Right lobe of liver (tissue), 6 donors: ENCODE data around the gene ADH1C. TPM values are rescaled to one million over a fixed set of nuclear protein-coding genes. Genes with fewer than 3 reads are reported as not detected.

Source experiments
- ATAC-seq, 4 donors: fragments of 200-7000 bp; cut with Tn5 transposase; one replicate each; pipeline ENCODE4 v1.9.1; 2020; ENCODE audit warnings: mild to moderate bottlenecking in 4 of 4, moderate library complexity in 4 of 4
- DNase-seq, 3 donors: peaks; one replicate each; pipeline ENCODE4 v3.0.0-alpha.2; 2020
- H3K27ac ChIP-seq, 3 donors: fragments of 200-600 bp; one replicate each; pipeline ENCODE4 v1.8.0; 2022
- H3K27me3 ChIP-seq, 2 donors: fragments of 200-600 bp; one replicate each; pipeline ENCODE4 v1.8.0; 2022
- H3K36me3 ChIP-seq, 4 donors: fragments of 200-600 bp; sonication (generic) in 1 of 4; one replicate each; pipeline versions ENCODE4 v1.5.1 to v1.8.0; 2017 to 2022; ENCODE audit warnings: control low read depth in 1 of 4
- H3K4me1 ChIP-seq, 4 donors: fragments of 200-600 bp; sonication (generic) in 1 of 4; one replicate each; pipeline versions ENCODE4 v1.5.1 to v1.8.0; 2017 to 2022; ENCODE audit warnings: control low read depth in 1 of 4
- H3K4me3 ChIP-seq, 3 donors: fragments of 200-600 bp; one replicate each; pipeline ENCODE4 v1.8.0; 2022
- H3K9me3 ChIP-seq, 4 donors: fragments of 200-600 bp; sonication (generic) in 1 of 4; one replicate each; pipeline versions ENCODE4 v1.5.1 to v1.8.0; 2017 to 2022; ENCODE audit warnings: control low read depth in 1 of 4
- CTCF ChIP-seq, 4 donors: fragments of 200-600 bp in 3 of 4; fragments of 450-650 bp in 1 of 4; IDR thresholded peaks; one replicate each; pipeline versions ENCODE4 v1.5.1 to v1.8.0; 2016 to 2022; ENCODE audit warnings: antibody characterized with exemption in 4 of 4, mild to moderate bottlenecking in 2 of 4
- POLR2A ChIP-seq: fragments of 450-650 bp; IDR thresholded peaks from one replicate; pipeline ENCODE4 v1.6.1; 2017; ENCODE audit warnings: antibody characterized with exemption, mild to moderate bottlenecking
- WGBS: methylation state at CpG from one replicate; pipeline ENCODE4 v1.1.6; 2018; ENCODE audit warnings: low coverage, low lambda C conversion rate; ENCODE audit not compliant: insufficient coverage; ENCODE audit errors: missing lambda C conversion rate; 5-methylcytosine and 5-hydroxymethylcytosine counted together
- intact Hi-C, 2 donors: fragments of 100-400 bp; cut with DNase I; formaldehyde crosslinking; loops; one replicate each; pipeline versions ENCODE4 v1.11.2 to v1.14.1; 2022
- long read RNA-seq: library from polyadenylated mRNA; unstranded; transcript quantifications from one replicate; pipeline ENCODE4 v2.0.0, GENCODE V29; 2019
- total RNA-seq, 6 experiments: library from RNA; depleted of rRNA in 2 of 6; stranded (reverse); fragments of >200 nt in 2 of 6; fragmentation: NEBNext Ultra II Directional in 3 of 6; extraction: Animal tissue kit (Norgen Biotek cat#: 25700) in 3 of 6; gene quantifications; one replicate each; pipeline versions ENCODE4 v1.1.0 to v1.2.4, GENCODE V29; 2016 to 2023
- donor health status: DM: no; HTN: yes; CAD: no.
- donor health status: DM: no; HTN: no; CAD: no.
- donor health status: DM: no; HTN: no; CAD: no.
- donor health status: DM: no; HTN: yes; CAD: no.
- donor health status: DM: no; HTN: yes; CAD: no.

ADH1C gene
- 100 to 1,000 TPM; 187 to 684 (median 490) TPM for total RNA-seq
- long read RNA-seq, transcript ADH1C-204 (9 exons, 1,740 nt): major isoform, 44 of 88 reads
- long read RNA-seq, partial matches to known transcripts: 15 of 88 reads
- long read RNA-seq, other reads (novel, unspliced or antisense): 29 of 88 reads

GRCh38 chr4:99352602-99353537 lies at the start of gene ADH1C:
Gene ADH1C (minus strand): TSS chr4:99352746. CDS start chr4:99352675, 71 bp downstream.
- Histone ChIP-seq H3K9me3 (no peaks in the 10 kb centered on the region), H3K4me1 (peaks cover 0 to 18% (median 0%) of the 10 kb centered on the region in 4 donors), H3K36me3 (peaks cover 0 to 19% (median 0%) of the 10 kb centered on the region in 4 donors), H3K27me3 (no peaks in the 10 kb centered on the region), H3K27ac (peak within 1 kb of the TSS in 2 of 3 donors; percentile 73 to 74), H3K4me3 (peak within 1 kb of the TSS; percentile 10 to 59 (median 45))
- intact Hi-C loops: no loop called here
- peak in 1 of 3 donors; percentile 47 for DNase-seq
- WGBS: 22% methylated on average over 10 of the region's 10 CpGs
- ATAC-seq: peak; percentile 58 to 78 (median 72)
- peak; percentile 69 for TF ChIP-seq POLR2A
- TF ChIP-seq CTCF (IDR thresholded peaks at IDR 0.05): no peak

- DNase-seq (no peak), ATAC-seq (no peak)
- Histone ChIP-seq H3K36me3 (no peaks in the 10 kb centered on the region), H3K4me1 (peaks cover 0 to 29% (median 11%) of the 10 kb centered on the region in 4 donors), H3K4me3 (no peak overlapping the region), H3K9me3 (no peaks in the 10 kb centered on the region), H3K27ac (no peak overlapping the region), H3K27me3 (no peaks in the 10 kb centered on the region)
- no peak for TF ChIP-seq POLR2A
- no peak for TF ChIP-seq CTCF (IDR thresholded peaks at IDR 0.05)
- intact Hi-C loops: no loop called here
These were observed 48.3 kb upstream of the ADH1C start for GRCh38 chr4:99400831-99401230.

- Histone ChIP-seq H3K4me1 (peaks cover 0 to 24% (median 10%) of the 10 kb centered on the region in 4 donors), H3K27me3 (no peaks in the 10 kb centered on the region), H3K27ac (no peak overlapping the region), H3K4me3 (no peak overlapping the region), H3K36me3 (no peaks in the 10 kb centered on the region), H3K9me3 (no peaks in the 10 kb centered on the region)
- DNase-seq (no peak), ATAC-seq (no peak)
- intact Hi-C loops: no loop called here
- TF ChIP-seq POLR2A (no peak), CTCF (IDR thresholded peaks at IDR 0.05) (no peak)
- 33% methylated on average over 1 of the region's 1 CpG for WGBS
These were observed 46.5 kb upstream of the ADH1C start for GRCh38 chr4:99399017-99399416.

- TF ChIP-seq POLR2A (no peak), CTCF (IDR thresholded peaks at IDR 0.05) (no peak)
- intact Hi-C loops: no loop called here
- Histone ChIP-seq H3K27ac (peak overlapping the region; percentile 12 to 37 (median 30)), H3K9me3 (no peaks in the 10 kb centered on the region), H3K27me3 (no peaks in the 10 kb centered on the region), H3K36me3 (no peaks in the 10 kb centered on the region), H3K4me1 (peaks cover 0 to 10% (median 4%) of the 10 kb centered on the region in 4 donors), H3K4me3 (no peak overlapping the region)
- ATAC-seq (peak; percentile 27 to 68 (median 56)), DNase-seq (no peak)
- WGBS: 36% methylated on average over 3 of the region's 3 CpGs
These were observed 43.2 kb upstream of the ADH1C start for GRCh38 chr4:99395595-99396364.
